ENCODE results near the gene TENT5C.
A peak's percentile ranks its signal among the peaks of the same experiment; 100 is the strongest.

Gene TENT5C

GRCh38 chr1:117573386-117574023 is 32.3 kb upstream of the TENT5C start:
- no peak for DNase-seq

GRCh38 chr1:117574161-117574835 is 31.6 kb upstream of the TENT5C start:
- no peak for DNase-seq

- peak; percentile 2 for DNase-seq
Observed at GRCh38 chr1:117575586-117576225, 30.1 kb upstream of the TENT5C start.

- DNase-seq: no peak
Observed at GRCh38 chr1:117576236-117576635, 29.6 kb upstream of the TENT5C start.

- peak; percentile 2 for DNase-seq
Observed at GRCh38 chr1:117577191-117577885, 28.5 kb upstream of the TENT5C start.

- DNase-seq: peak; percentile 3
Observed at GRCh38 chr1:117578466-117578865, 27.4 kb upstream of the TENT5C start.

GRCh38 chr1:117579221-117579906 is 26.5 kb upstream of the TENT5C start:
- peak; percentile 21 for DNase-seq

GRCh38 chr1:117580436-117580835 is 25.4 kb upstream of the TENT5C start:
- peak; percentile 22 for DNase-seq

GRCh38 chr1:117580882-117581281 is 25.0 kb upstream of the TENT5C start:
- no peak for DNase-seq

GRCh38 chr1:117581391-117581943 is 24.4 kb upstream of the TENT5C start:
- DNase-seq: no peak

- DNase-seq: no peak
Observed at GRCh38 chr1:117582451-117582850, 23.4 kb upstream of the TENT5C start.

- no peak for DNase-seq
Observed at GRCh38 chr1:117583247-117583646, 22.6 kb upstream of the TENT5C start.

- DNase-seq: no peak
Observed at GRCh38 chr1:117584181-117584580, 21.7 kb upstream of the TENT5C start.

GRCh38 chr1:117585086-117585485 is 20.8 kb upstream of the TENT5C start:
- DNase-seq: no peak

GRCh38 chr1:117586337-117586736 is 19.5 kb upstream of the TENT5C start:
- no peak for DNase-seq

- no peak for DNase-seq
Observed at GRCh38 chr1:117586747-117587498, 18.9 kb upstream of the TENT5C start.

GRCh38 chr1:117587499-117588356 is 18.1 kb upstream of the TENT5C start:
- no peak for DNase-seq

GRCh38 chr1:117589544-117589943 is 16.3 kb upstream of the TENT5C start:
- DNase-seq: no peak

GRCh38 chr1:117590273-117590925 is 15.4 kb upstream of the TENT5C start:
- no peak for DNase-seq

GRCh38 chr1:117591252-117591651 is 14.6 kb upstream of the TENT5C start:
- no peak for DNase-seq
